Neural crest cell (in vitro differentiated cells): ENCODE measurements around the gene NOL4L. TPM values are rescaled to one million over a fixed set of nuclear protein-coding genes. Genes with fewer than 3 reads are reported as not detected.
A peak's percentile ranks its signal among the peaks of the same experiment; 100 is the strongest.

Experiments used
- DNase-seq: peaks from one replicate; pipeline ENCODE4 v3.0.0; 2021; ENCODE audit warnings: low read depth, mixed read lengths, low spot score
- H3K27ac Mint-ChIP-seq: one replicate; pipeline ENCODE4 v1.8.0; 2021; ENCODE audit warnings: mild to moderate bottlenecking, mixed read lengths; ENCODE audit not compliant: unreplicated experiment
- H3K27me3 Mint-ChIP-seq: 2 replicates; pipeline ENCODE4 v1.8.0; 2021; ENCODE audit warnings: low read depth, mild to moderate bottlenecking, mixed read lengths
- H3K36me3 Mint-ChIP-seq: 2 replicates; pipeline ENCODE4 v1.8.0; 2021; ENCODE audit warnings: low read depth, mild to moderate bottlenecking, mixed read lengths
- H3K4me1 Mint-ChIP-seq: 2 replicates; pipeline ENCODE4 v1.8.0; 2021; ENCODE audit warnings: mixed read lengths
- H3K4me3 Mint-ChIP-seq: one replicate; pipeline ENCODE4 v1.8.0; 2021; ENCODE audit warnings: mild to moderate bottlenecking, mixed read lengths
- H3K9me3 Mint-ChIP-seq: 2 replicates; pipeline ENCODE4 v1.8.0; 2021; ENCODE audit warnings: mixed read lengths
- CTCF ChIP-seq: fragments of 200-600 bp; sonication (generic); conservative IDR thresholded peaks from 2 replicates; pipeline ENCODE4 v1.5.0; 2021; ENCODE audit warnings: antibody characterized with exemption, mild to moderate bottlenecking
- total RNA-seq: library from RNA; stranded (reverse); gene quantifications from 2 replicates; pipeline ENCODE4 v1.2.1, GENCODE V29; 2021

The NOL4L gene
- total RNA-seq, 1 donor from 2014 or later, result 52.3 TPM

GRCh38 chr20:32541323-32542258 is 43.5 kb downstream of the NOL4L start:
- Mint-ChIP-seq H3K4me1 (peaks cover 59% of the 10 kb centered on the region), H3K9me3 (no peaks in the 10 kb centered on the region), H3K36me3 (no peaks in the 10 kb centered on the region), H3K27me3 (peaks cover 24% of the 10 kb centered on the region), H3K27ac (no peak overlapping the region), H3K4me3 (peak overlapping the region; percentile 47)
- no peak for DNase-seq
- no peak for TF ChIP-seq CTCF

GRCh38 chr20:32539817-32540675 is 45.1 kb downstream of the NOL4L start:
- H3K27ac Mint-ChIP-seq, result no peak overlapping the region
- TF ChIP-seq CTCF, result no peak
- H3K36me3 Mint-ChIP-seq, result no peaks in the 10 kb centered on the region
- peak overlapping the region; percentile 59 for H3K4me3 Mint-ChIP-seq
- DNase-seq, result no peak
- H3K9me3 Mint-ChIP-seq, result no peaks in the 10 kb centered on the region
- H3K27me3 Mint-ChIP-seq, result peaks cover 33% of the 10 kb centered on the region
- H3K4me1 Mint-ChIP-seq, result peaks cover 62% of the 10 kb centered on the region

- H3K27me3 Mint-ChIP-seq, result peaks cover 33% of the 10 kb centered on the region
- peak overlapping the region; percentile 68 for H3K4me3 Mint-ChIP-seq
- H3K9me3 Mint-ChIP-seq, result no peaks in the 10 kb centered on the region
- H3K36me3 Mint-ChIP-seq, result no peaks in the 10 kb centered on the region
- no peak overlapping the region for H3K27ac Mint-ChIP-seq
- peaks cover 65% of the 10 kb centered on the region for H3K4me1 Mint-ChIP-seq
- no peak for TF ChIP-seq CTCF
- DNase-seq, result no peak
These were observed 45.9 kb downstream of the NOL4L start for GRCh38 chr20:32539026-32539816.

GRCh38 chr20:32538526-32538939 is 46.6 kb downstream of the NOL4L start:
- H3K4me1 Mint-ChIP-seq, result peaks cover 66% of the 10 kb centered on the region
- no peak overlapping the region for H3K27ac Mint-ChIP-seq
- peak overlapping the region; percentile 68 for H3K4me3 Mint-ChIP-seq
- no peaks in the 10 kb centered on the region for H3K9me3 Mint-ChIP-seq
- no peak for TF ChIP-seq CTCF
- no peak for DNase-seq
- H3K36me3 Mint-ChIP-seq, result no peaks in the 10 kb centered on the region
- peaks cover 30% of the 10 kb centered on the region for H3K27me3 Mint-ChIP-seq
